Measurements from ENCODE around the gene HYCC1. TPM values are rescaled to one million over a fixed set of nuclear protein-coding genes. Genes with fewer than 3 reads are reported as not detected.

HYCC1 gene
- polyA plus RNA-seq, 4 donors: 4.0 to 26.6 (median 10.8) TPM

GRCh38 chr7:23022258-23022769, 8.4 kb upstream of the HYCC1 start:
- FAIRE-seq (no peak), DNase-seq (no peak)
- no peaks in the 10 kb centered on the region for H3K4me1 ChIP-seq (ENCODE audit: control insufficient read depth in 3 of 3, insufficient read depth in 2 of 3, low read depth in 1 of 3, low read length in 2 of 3)
- no peaks in the 10 kb centered on the region for H3K9me3 ChIP-seq (ENCODE audit: control insufficient read depth in 2 of 2, insufficient read depth in 1 of 2, low read depth in 1 of 2, low read length in 1 of 2)
- no peaks in the 10 kb centered on the region for H3K36me3 ChIP-seq (ENCODE audit: control insufficient read depth in 3 of 3, insufficient read depth in 2 of 3, low read depth in 1 of 3, low read length in 3 of 3)
- 55 to 66% (median 63%) methylated on average over 7 of the region's 7 CpGs for WGBS, 3 donors
- H3K4me3 ChIP-seq (ENCODE audit: low read depth in 1 of 3, low read length in 3 of 3): no peak overlapping the region
- no peak overlapping the region for H3K27ac ChIP-seq (ENCODE audit: low read depth in 1 of 3, low read length in 2 of 3)
- H3K27me3 ChIP-seq (ENCODE audit: control insufficient read depth in 3 of 3, insufficient read depth in 3 of 3, low read length in 3 of 3): no peaks in the 10 kb centered on the region

- Histone ChIP-seq H3K36me3 (ENCODE audit: control insufficient read depth in 3 of 3, insufficient read depth in 2 of 3, low read depth in 1 of 3, low read length in 3 of 3) (no peaks in the 10 kb centered on the region), H3K27ac (ENCODE audit: low read depth in 1 of 3, low read length in 2 of 3) (no peak overlapping the region), H3K27me3 (ENCODE audit: control insufficient read depth in 3 of 3, insufficient read depth in 3 of 3, low read length in 3 of 3) (no peaks in the 10 kb centered on the region), H3K4me3 (ENCODE audit: low read depth in 1 of 3, low read length in 3 of 3) (no peak overlapping the region), H3K4me1 (ENCODE audit: control insufficient read depth in 3 of 3, insufficient read depth in 2 of 3, low read depth in 1 of 3, low read length in 2 of 3) (no peaks in the 10 kb centered on the region), H3K9me3 (ENCODE audit: control insufficient read depth in 2 of 2, insufficient read depth in 1 of 2, low read depth in 1 of 2, low read length in 1 of 2) (no peaks in the 10 kb centered on the region)
- WGBS, 3 donors: 65 to 94% (median 93%) methylated on average over 1 of the region's 1 CpG
- DNase-seq (no peak), FAIRE-seq (no peak)
These were observed 7.7 kb upstream of the HYCC1 start for GRCh38 chr7:23021596-23021995.

GRCh38 chr7:23020742-23021401, 6.9 kb upstream of the HYCC1 start:
- H3K36me3 ChIP-seq (ENCODE audit: control insufficient read depth in 3 of 3, insufficient read depth in 2 of 3, low read depth in 1 of 3, low read length in 3 of 3): no peaks in the 10 kb centered on the region
- H3K9me3 ChIP-seq (ENCODE audit: control insufficient read depth in 2 of 2, insufficient read depth in 1 of 2, low read depth in 1 of 2, low read length in 1 of 2): no peaks in the 10 kb centered on the region
- WGBS, 3 donors: 42 to 47% (median 44%) methylated on average over 3 of the region's 3 CpGs
- H3K4me3 ChIP-seq (ENCODE audit: low read depth in 1 of 3, low read length in 3 of 3): no peak overlapping the region
- no peaks in the 10 kb centered on the region for H3K27me3 ChIP-seq (ENCODE audit: control insufficient read depth in 3 of 3, insufficient read depth in 3 of 3, low read length in 3 of 3)
- DNase-seq (no peak), FAIRE-seq (no peak)
- no peaks in the 10 kb centered on the region for H3K4me1 ChIP-seq (ENCODE audit: control insufficient read depth in 3 of 3, insufficient read depth in 2 of 3, low read depth in 1 of 3, low read length in 2 of 3)
- H3K27ac ChIP-seq (ENCODE audit: low read depth in 1 of 3, low read length in 2 of 3): peak overlapping the region in 1 of 3 donors; percentile 18

- Histone ChIP-seq H3K36me3 (ENCODE audit: control insufficient read depth in 3 of 3, insufficient read depth in 2 of 3, low read depth in 1 of 3, low read length in 3 of 3) (no peaks in the 10 kb centered on the region), H3K4me1 (ENCODE audit: control insufficient read depth in 3 of 3, insufficient read depth in 2 of 3, low read depth in 1 of 3, low read length in 2 of 3) (no peaks in the 10 kb centered on the region), H3K4me3 (ENCODE audit: low read depth in 1 of 3, low read length in 3 of 3) (no peak overlapping the region), H3K27ac (ENCODE audit: low read depth in 1 of 3, low read length in 2 of 3) (no peak overlapping the region), H3K27me3 (ENCODE audit: control insufficient read depth in 3 of 3, insufficient read depth in 3 of 3, low read length in 3 of 3) (no peaks in the 10 kb centered on the region), H3K9me3 (ENCODE audit: control insufficient read depth in 2 of 2, insufficient read depth in 1 of 2, low read depth in 1 of 2, low read length in 1 of 2) (no peaks in the 10 kb centered on the region)
- FAIRE-seq (no peak), DNase-seq (no peak)
- WGBS, 3 donors: 34 to 50% (median 43%) methylated on average over 6 of the region's 6 CpGs
These were observed 4.8 kb upstream of the HYCC1 start for GRCh38 chr7:23018750-23019149.

- 50 to 71% (median 55%) methylated on average over 3 of the region's 3 CpGs for WGBS, 3 donors
- no peak for FAIRE-seq
- H3K9me3 ChIP-seq (ENCODE audit: control insufficient read depth in 2 of 2, insufficient read depth in 1 of 2, low read depth in 1 of 2, low read length in 1 of 2): no peaks in the 10 kb centered on the region
These were observed 3.4 kb upstream of the HYCC1 start for GRCh38 chr7:23017309-23017708.

GRCh38 chr7:23016345-23017253, 2.7 kb upstream of the HYCC1 start:
- H3K4me1 ChIP-seq (ENCODE audit: control insufficient read depth in 3 of 3, insufficient read depth in 2 of 3, low read depth in 1 of 3, low read length in 2 of 3): peaks cover 0 to under 1% (median 0%) of the 10 kb centered on the region in 3 donors
- no peaks in the 10 kb centered on the region for H3K27me3 ChIP-seq (ENCODE audit: control insufficient read depth in 3 of 3, insufficient read depth in 3 of 3, low read length in 3 of 3)
- H3K27ac ChIP-seq (ENCODE audit: low read depth in 1 of 3, low read length in 2 of 3): no peak overlapping the region
- FAIRE-seq (no peak), DNase-seq (peak in 1 of 2 donors; percentile 5)
- no peak overlapping the region for H3K4me3 ChIP-seq (ENCODE audit: low read depth in 1 of 3, low read length in 3 of 3)
- H3K36me3 ChIP-seq (ENCODE audit: control insufficient read depth in 3 of 3, insufficient read depth in 2 of 3, low read depth in 1 of 3, low read length in 3 of 3): no peaks in the 10 kb centered on the region
- H3K9me3 ChIP-seq (ENCODE audit: control insufficient read depth in 2 of 2, insufficient read depth in 1 of 2, low read depth in 1 of 2, low read length in 1 of 2): no peaks in the 10 kb centered on the region
- WGBS, 3 donors: 59 to 79% (median 65%) methylated on average over 9 of the region's 9 CpGs

More at GRCh38 chr7:23017309-23017708, 3.4 kb upstream of the HYCC1 start:
- no peak for DNase-seq
- Histone ChIP-seq H3K36me3 (ENCODE audit: control insufficient read depth in 3 of 3, insufficient read depth in 2 of 3, low read depth in 1 of 3, low read length in 3 of 3) (no peaks in the 10 kb centered on the region), H3K27me3 (ENCODE audit: control insufficient read depth in 3 of 3, insufficient read depth in 3 of 3, low read length in 3 of 3) (no peaks in the 10 kb centered on the region), H3K27ac (ENCODE audit: low read depth in 1 of 3, low read length in 2 of 3) (no peak overlapping the region), H3K4me1 (ENCODE audit: control insufficient read depth in 3 of 3, insufficient read depth in 2 of 3, low read depth in 1 of 3, low read length in 2 of 3) (no peaks in the 10 kb centered on the region), H3K4me3 (ENCODE audit: low read depth in 1 of 3, low read length in 3 of 3) (no peak overlapping the region)

GRCh38 chr7:23014681-23015080, 751 bp upstream of the HYCC1 start:
- DNase-seq: no peak
- H3K27me3 ChIP-seq (ENCODE audit: control insufficient read depth in 3 of 3, insufficient read depth in 3 of 3, low read length in 3 of 3): no peaks in the 10 kb centered on the region
- H3K4me3 ChIP-seq (ENCODE audit: low read depth in 1 of 3, low read length in 3 of 3): no peak overlapping the region
- H3K9me3 ChIP-seq (ENCODE audit: control insufficient read depth in 2 of 2, insufficient read depth in 1 of 2, low read depth in 1 of 2, low read length in 1 of 2): no peaks in the 10 kb centered on the region
- H3K27ac ChIP-seq (ENCODE audit: low read depth in 1 of 3, low read length in 2 of 3): no peak overlapping the region
- FAIRE-seq: no peak
- no peaks in the 10 kb centered on the region for H3K36me3 ChIP-seq (ENCODE audit: control insufficient read depth in 3 of 3, insufficient read depth in 2 of 3, low read depth in 1 of 3, low read length in 3 of 3)
- peaks cover 0 to 3% (median 0%) of the 10 kb centered on the region in 3 donors for H3K4me1 ChIP-seq (ENCODE audit: control insufficient read depth in 3 of 3, insufficient read depth in 2 of 3, low read depth in 1 of 3, low read length in 2 of 3)
- 50 to 70% (median 61%) methylated on average over 2 of the region's 2 CpGs for WGBS, 3 donors

GRCh38 chr7:23012908-23013714, 819 bp downstream of the HYCC1 start:
- H3K4me1 ChIP-seq (ENCODE audit: control insufficient read depth in 3 of 3, insufficient read depth in 2 of 3, low read depth in 1 of 3, low read length in 2 of 3): peaks cover 0 to 3% (median 0%) of the 10 kb centered on the region in 3 donors
- H3K27ac ChIP-seq (ENCODE audit: low read depth in 1 of 3, low read length in 2 of 3): peak overlapping the region; percentile 45 to 74 (median 70)
- FAIRE-seq (no peak), DNase-seq (peak; percentile 37 to 60)
- no peaks in the 10 kb centered on the region for H3K27me3 ChIP-seq (ENCODE audit: control insufficient read depth in 3 of 3, insufficient read depth in 3 of 3, low read length in 3 of 3)
- WGBS, 3 donors: 0 to 1% (median 1%) methylated on average over 33 to 52 of the region's 52 CpGs
- peak overlapping the region; percentile 76 to 91 (median 90) for H3K4me3 ChIP-seq (ENCODE audit: low read depth in 1 of 3, low read length in 3 of 3)
- no peaks in the 10 kb centered on the region for H3K36me3 ChIP-seq (ENCODE audit: control insufficient read depth in 3 of 3, insufficient read depth in 2 of 3, low read depth in 1 of 3, low read length in 3 of 3)
- H3K9me3 ChIP-seq (ENCODE audit: control insufficient read depth in 2 of 2, insufficient read depth in 1 of 2, low read depth in 1 of 2, low read length in 1 of 2): no peaks in the 10 kb centered on the region
